GM12878 (cell line): ENCODE measurements around the gene EPO. TPM values are rescaled to one million over a fixed set of nuclear protein-coding genes. Genes with fewer than 3 reads are reported as not detected.

Experiments used
- BHLHE40 ChIP-seq, 2 experiments: fragments of 450-650 bp in 1 of 2; IDR thresholded peaks; 2 replicates each; pipeline ENCODE4 v1.6.1; 2011 to 2017; ENCODE audit warnings: low read depth in 2 of 2, borderline replicate concordance in 1 of 2, improper control_type of control experiment in 1 of 2, low read length in 1 of 2, mild to moderate bottlenecking in 1 of 2
- CEBPB ChIP-seq, 2 experiments: fragments of 150-350 bp in 1 of 2; IDR thresholded peaks; 2 replicates each; pipeline ENCODE4 v1.6.1; 2012 to 2014; ENCODE audit warnings: low read depth in 2 of 2, low read length in 2 of 2, borderline replicate concordance in 1 of 2, inconsistent platforms in 1 of 2
- CREM ChIP-seq: IDR thresholded peaks from 2 replicates; pipeline ENCODE4 v1.6.1; 2014; ENCODE audit warnings: antibody characterized with exemption, low read depth
- CUX1 ChIP-seq: IDR thresholded peaks from 2 replicates; pipeline ENCODE4 v1.6.1; 2012; ENCODE audit warnings: improper control_type of control experiment, low read depth, low read length; ENCODE audit not compliant: insufficient replicate concordance
- EGR1 ChIP-seq, 2 experiments: IDR thresholded peaks; 1 replicate in 1 of 2; 2 replicates in 1 of 2; pipeline ENCODE4 v1.6.1; 2011 to 2012; ENCODE audit warnings: low read depth in 2 of 2, low read length in 2 of 2, borderline replicate concordance in 1 of 2, mild to moderate bottlenecking in 1 of 2, moderate library complexity in 1 of 2
- ETV6 ChIP-seq, 2 experiments: fragments of 450-650 bp in 1 of 2; IDR thresholded peaks in 1 of 2; conservative IDR thresholded peaks in 1 of 2; 2 replicates each; pipeline ENCODE4 v1.6.1; 2014; ENCODE audit warnings: antibody characterized with exemption in 1 of 2, borderline replicate concordance in 1 of 2, low read depth in 1 of 2, mild to moderate bottlenecking in 1 of 2, moderate library complexity in 1 of 2
- FOS ChIP-seq: IDR thresholded peaks from 3 replicates; pipeline ENCODE4 v1.6.1; 2011; ENCODE audit warnings: borderline replicate concordance; ENCODE audit not compliant: insufficient read length; ENCODE audit errors: extremely low read depth
- HDAC2 ChIP-seq: fragments of 200-600 bp; sonication (generic); IDR thresholded peaks from 2 replicates; pipeline ENCODE4 v1.6.1; 2017
- JUNB ChIP-seq: IDR thresholded peaks from 2 replicates; pipeline ENCODE4 v1.6.1; 2016; ENCODE audit warnings: antibody characterized with exemption, mild to moderate bottlenecking
- NFYA ChIP-seq: IDR thresholded peaks from 2 replicates; pipeline ENCODE4 v1.6.1; 2011; ENCODE audit warnings: low read depth, mild to moderate bottlenecking, low read length, improper control_type of control experiment, borderline replicate concordance
- NFYB ChIP-seq: IDR thresholded peaks from 2 replicates; pipeline ENCODE4 v1.6.1; 2011; ENCODE audit warnings: low read depth, mild to moderate bottlenecking, low read length, improper control_type of control experiment, moderate library complexity; ENCODE audit not compliant: insufficient read depth
- POLR2AphosphoS2 ChIP-seq: IDR thresholded peaks from 2 replicates; pipeline ENCODE4 v1.6.1; 2011; ENCODE audit warnings: low read depth, mild to moderate bottlenecking, low read length, improper control_type of control experiment, moderate library complexity
- RCOR1 ChIP-seq: conservative IDR thresholded peaks from 2 replicates; pipeline ENCODE4 v1.6.1; 2012; ENCODE audit warnings: low read depth, low read length, improper control_type of control experiment
- SMARCA5 ChIP-seq: fragments of 450-650 bp; IDR thresholded peaks from 2 replicates; pipeline ENCODE4 v1.6.1; 2017; ENCODE audit warnings: mild to moderate bottlenecking
- polyA plus RNA-seq, 11 experiments: library from polyadenylated mRNA; depleted of rRNA in 4 of 11; unstranded in 6 of 11; stranded (reverse) in 5 of 11; fragments of >200 nt; fragmentation: Nextera tagmentation in 4 of 11; fragmentation: Illumina TruSeq in 1 of 11; extraction: Ambion mirVana in 4 of 11; extraction: Trizol in 1 of 11; gene quantifications; 1 replicate in 1 of 11; 2 replicates in 10 of 11; pipeline versions ENCODE4 v1.2.1 to v1.2.3, GENCODE V29; 2011 to 2016; ENCODE audit warnings: inconsistent platforms in 2 of 11, missing spikeins in 2 of 11, low read depth in 1 of 11
- total RNA-seq, 4 experiments: library from RNA; depleted of rRNA in 3 of 4; stranded (reverse); fragments of >200 nt in 3 of 4; fragmentation: Illumina TruSeq in 1 of 4; extraction: Trizol in 1 of 4; gene quantifications; 2 replicates each; pipeline versions ENCODE4 v1.2.1 to v1.2.3, GENCODE V29; 2013 to 2021
- TF ChIP-seq, protein P1 (sequence below), 3 experiments: IDR thresholded peaks in 2 of 3; conservative IDR thresholded peaks in 1 of 3; 2 replicates each; pipeline ENCODE4 v1.5.1; 2011; ENCODE audit warnings: low read depth in 3 of 3, low read length in 3 of 3, mild to moderate bottlenecking in 3 of 3, control low read depth in 2 of 3, moderate library complexity in 2 of 3, inconsistent platforms in 1 of 3, mixed read lengths in 1 of 3; ENCODE audit not compliant: control insufficient read depth in 2 of 3, insufficient read depth in 1 of 3; ENCODE audit errors: extremely low read depth in 1 of 3
- TF ChIP-seq, protein P2 (sequence below): fragments of 450-650 bp; IDR thresholded peaks from 2 replicates; pipeline ENCODE4 v1.6.1; 2014; ENCODE audit warnings: mild to moderate bottlenecking
- TF ChIP-seq, protein P3 (sequence below): fragments of 450-650 bp; IDR thresholded peaks from 2 replicates; pipeline ENCODE4 v1.6.1; 2016; ENCODE audit warnings: mild to moderate bottlenecking

EPO gene
- total and polyA plus RNA-seq, 10 of the 15 experiments (the other 5 are each of a cell fraction or from before 2014, with no cell fraction given), result 0.06 to 0.19 TPM; not detected in 8

DNA sequence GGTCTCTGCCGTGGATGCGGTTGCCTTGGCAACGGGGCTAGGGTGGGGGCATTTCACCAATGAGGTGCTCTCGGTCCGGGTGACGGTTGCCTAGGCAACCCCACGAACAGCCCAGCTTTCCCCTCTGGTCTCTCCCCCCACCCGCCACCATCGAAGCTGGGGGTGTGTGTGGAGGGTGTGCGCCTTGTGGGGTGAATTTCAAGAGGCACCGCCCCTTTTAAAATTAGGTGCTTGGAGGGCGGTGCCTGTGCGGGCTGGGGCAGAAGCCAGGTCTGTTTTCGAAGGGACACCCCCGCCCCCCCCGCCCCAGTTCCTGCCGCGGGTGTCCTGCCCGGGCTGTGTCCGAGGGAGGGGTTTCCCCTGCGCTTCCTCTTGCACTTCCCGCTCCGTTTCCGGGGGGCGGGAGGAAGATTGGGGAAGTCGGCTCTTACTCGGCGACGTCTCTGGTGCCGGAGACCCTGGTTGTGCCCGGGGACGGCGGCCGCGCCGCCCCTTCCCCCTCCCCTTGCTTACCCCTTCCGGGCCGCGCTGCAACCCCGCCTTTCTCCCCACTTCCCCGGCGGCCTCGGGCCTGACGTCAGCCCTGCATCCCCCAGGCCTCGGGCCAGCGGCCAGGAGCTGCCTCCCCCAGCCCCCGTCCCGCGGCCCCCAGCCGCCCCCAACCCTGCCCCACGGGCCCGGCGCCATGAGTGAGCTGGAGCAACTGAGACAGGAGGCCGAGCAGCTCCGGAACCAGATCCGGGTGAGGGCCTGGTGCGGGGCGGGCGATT lies 44.5 kb upstream of the EPO start (continued):
- TF ChIP-seq, protein P1, sequence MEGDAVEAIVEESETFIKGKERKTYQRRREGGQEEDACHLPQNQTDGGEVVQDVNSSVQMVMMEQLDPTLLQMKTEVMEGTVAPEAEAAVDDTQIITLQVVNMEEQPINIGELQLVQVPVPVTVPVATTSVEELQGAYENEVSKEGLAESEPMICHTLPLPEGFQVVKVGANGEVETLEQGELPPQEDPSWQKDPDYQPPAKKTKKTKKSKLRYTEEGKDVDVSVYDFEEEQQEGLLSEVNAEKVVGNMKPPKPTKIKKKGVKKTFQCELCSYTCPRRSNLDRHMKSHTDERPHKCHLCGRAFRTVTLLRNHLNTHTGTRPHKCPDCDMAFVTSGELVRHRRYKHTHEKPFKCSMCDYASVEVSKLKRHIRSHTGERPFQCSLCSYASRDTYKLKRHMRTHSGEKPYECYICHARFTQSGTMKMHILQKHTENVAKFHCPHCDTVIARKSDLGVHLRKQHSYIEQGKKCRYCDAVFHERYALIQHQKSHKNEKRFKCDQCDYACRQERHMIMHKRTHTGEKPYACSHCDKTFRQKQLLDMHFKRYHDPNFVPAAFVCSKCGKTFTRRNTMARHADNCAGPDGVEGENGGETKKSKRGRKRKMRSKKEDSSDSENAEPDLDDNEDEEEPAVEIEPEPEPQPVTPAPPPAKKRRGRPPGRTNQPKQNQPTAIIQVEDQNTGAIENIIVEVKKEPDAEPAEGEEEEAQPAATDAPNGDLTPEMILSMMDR (IDR thresholded peaks at IDR 0.05 in 2 of 3, conservative IDR thresholded peaks at IDR 0.05 in 1 of 3; ENCODE audit: control insufficient read depth in 2 of 3, extremely low read depth in 1 of 3, insufficient read depth in 1 of 3, low read depth in 3 of 3, low read length in 3 of 3), result no peak
- TF ChIP-seq HDAC2, result no peak
- TF ChIP-seq BHLHE40 (IDR thresholded peaks at IDR 0.05; ENCODE audit: borderline replicate concordance in 1 of 2, low read depth in 2 of 2, low read length in 1 of 2), result peak in 1 of 2 experiments; percentile 20; a peak in 1 of 4 replicates
- no peak for TF ChIP-seq POLR2AphosphoS2
- TF ChIP-seq CREM, result no peak
- TF ChIP-seq CUX1, result no peak
- TF ChIP-seq FOS, result no peak
- TF ChIP-seq, protein P2, sequence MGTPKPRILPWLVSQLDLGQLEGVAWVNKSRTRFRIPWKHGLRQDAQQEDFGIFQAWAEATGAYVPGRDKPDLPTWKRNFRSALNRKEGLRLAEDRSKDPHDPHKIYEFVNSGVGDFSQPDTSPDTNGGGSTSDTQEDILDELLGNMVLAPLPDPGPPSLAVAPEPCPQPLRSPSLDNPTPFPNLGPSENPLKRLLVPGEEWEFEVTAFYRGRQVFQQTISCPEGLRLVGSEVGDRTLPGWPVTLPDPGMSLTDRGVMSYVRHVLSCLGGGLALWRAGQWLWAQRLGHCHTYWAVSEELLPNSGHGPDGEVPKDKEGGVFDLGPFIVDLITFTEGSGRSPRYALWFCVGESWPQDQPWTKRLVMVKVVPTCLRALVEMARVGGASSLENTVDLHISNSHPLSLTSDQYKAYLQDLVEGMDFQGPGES, result no peak
- no peak for TF ChIP-seq NFYA
- peak in 1 of 2 experiments; percentile 67; a peak in 2 of 3 replicates for TF ChIP-seq EGR1 (IDR thresholded peaks at IDR 0.05; ENCODE audit: borderline replicate concordance in 1 of 2, low read depth in 2 of 2, low read length in 2 of 2)
- TF ChIP-seq JUNB, result no peak
- 0 out of 2 replicates have a peak, but pooled peaks have one; percentile 20 for TF ChIP-seq NFYB
- no peak for TF ChIP-seq SMARCA5
- no peak for TF ChIP-seq CEBPB (IDR thresholded peaks at IDR 0.05; ENCODE audit: borderline replicate concordance in 1 of 2, low read depth in 2 of 2, low read length in 2 of 2)
- TF ChIP-seq ETV6 (conservative IDR thresholded peaks at IDR 0.05 in 1 of 2, IDR thresholded peaks at IDR 0.05 in 1 of 2; ENCODE audit: borderline replicate concordance in 1 of 2, low read depth in 1 of 2), result peak; percentile 73 to 97; a peak in 2 of 4 replicates
- no peak for TF ChIP-seq RCOR1
- TF ChIP-seq, protein P3, sequence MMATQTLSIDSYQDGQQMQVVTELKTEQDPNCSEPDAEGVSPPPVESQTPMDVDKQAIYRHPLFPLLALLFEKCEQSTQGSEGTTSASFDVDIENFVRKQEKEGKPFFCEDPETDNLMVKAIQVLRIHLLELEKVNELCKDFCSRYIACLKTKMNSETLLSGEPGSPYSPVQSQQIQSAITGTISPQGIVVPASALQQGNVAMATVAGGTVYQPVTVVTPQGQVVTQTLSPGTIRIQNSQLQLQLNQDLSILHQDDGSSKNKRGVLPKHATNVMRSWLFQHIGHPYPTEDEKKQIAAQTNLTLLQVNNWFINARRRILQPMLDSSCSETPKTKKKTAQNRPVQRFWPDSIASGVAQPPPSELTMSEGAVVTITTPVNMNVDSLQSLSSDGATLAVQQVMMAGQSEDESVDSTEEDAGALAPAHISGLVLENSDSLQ, result no peak
